Stimulated activated CD4-positive, alpha-beta T cell treated with anti-CD3 and anti-CD28 coated beads, Interleukin-1b, Interleukin-23, amount 100 ng/mL, for 1 hour (primary cell): ENCODE results near the gene PRKG1.

Experiments used
- DNase-seq, 2 donors: peaks; one replicate each; pipeline ENCODE4 v3.0.0-alpha.2; 2020; ENCODE audit warnings: low read depth in 2 of 2

The PRKG1 gene

GRCh38 chr10:51074238-51075028, at the start of gene PRKG1:
PRKG1 (plus strand) TSS chr10:51074487.
- no peak for DNase-seq

GRCh38 chr10:51028420-51028819, 45.9 kb upstream of the PRKG1 start:
- DNase-seq = no peak

GRCh38 chr10:51029172-51029641, 45.1 kb upstream of the PRKG1 start:
- DNase-seq = no peak

GRCh38 chr10:51030480-51030879, 43.8 kb upstream of the PRKG1 start:
- no peak for DNase-seq

- DNase-seq = no peak
Observed at GRCh38 chr10:51031950-51032349, 42.3 kb upstream of the PRKG1 start.

GRCh38 chr10:51034769-51035168, 39.5 kb upstream of the PRKG1 start:
- DNase-seq = no peak

- DNase-seq = no peak
Observed at GRCh38 chr10:51035344-51035743, 38.9 kb upstream of the PRKG1 start.

- DNase-seq = no peak
Observed at GRCh38 chr10:51045871-51046270, 28.4 kb upstream of the PRKG1 start.

GRCh38 chr10:51046654-51047053, 27.6 kb upstream of the PRKG1 start:
- DNase-seq = no peak

- no peak for DNase-seq
Observed at GRCh38 chr10:51047857-51048256, 26.4 kb upstream of the PRKG1 start.

- DNase-seq = no peak
Observed at GRCh38 chr10:51048792-51049191, 25.5 kb upstream of the PRKG1 start.

- no peak for DNase-seq
Observed at GRCh38 chr10:51052163-51052562, 22.1 kb upstream of the PRKG1 start.

GRCh38 chr10:51057925-51058324, 16.4 kb upstream of the PRKG1 start:
- DNase-seq = no peak

GRCh38 chr10:51063166-51063565, 11.1 kb upstream of the PRKG1 start:
- no peak for DNase-seq

GRCh38 chr10:51063659-51064535, 10.4 kb upstream of the PRKG1 start:
- DNase-seq = no peak

GRCh38 chr10:51066231-51066630, 8.1 kb upstream of the PRKG1 start:
- DNase-seq = no peak

GRCh38 chr10:51072210-51072609, 2.1 kb upstream of the PRKG1 start:
- DNase-seq = no peak

GRCh38 chr10:51072921-51073434, 1.3 kb upstream of the PRKG1 start:
- no peak for DNase-seq

GRCh38 chr10:51073453-51074237, 642 bp upstream of the PRKG1 start:
- DNase-seq = no peak

- no peak for DNase-seq
Observed at GRCh38 chr10:51075043-51075872, 971 bp downstream of the PRKG1 start.

- DNase-seq = no peak
Observed at GRCh38 chr10:51075873-51076229, 1.6 kb downstream of the PRKG1 start.
